ENCODE data around the gene ALDH1B1.
"Not testable (repeated sequence)": the region's sequence is repeated elsewhere in the genome, so short reads cannot be mapped to it uniquely, and the experiment has no call there.

ALDH1B1 gene

DNA sequence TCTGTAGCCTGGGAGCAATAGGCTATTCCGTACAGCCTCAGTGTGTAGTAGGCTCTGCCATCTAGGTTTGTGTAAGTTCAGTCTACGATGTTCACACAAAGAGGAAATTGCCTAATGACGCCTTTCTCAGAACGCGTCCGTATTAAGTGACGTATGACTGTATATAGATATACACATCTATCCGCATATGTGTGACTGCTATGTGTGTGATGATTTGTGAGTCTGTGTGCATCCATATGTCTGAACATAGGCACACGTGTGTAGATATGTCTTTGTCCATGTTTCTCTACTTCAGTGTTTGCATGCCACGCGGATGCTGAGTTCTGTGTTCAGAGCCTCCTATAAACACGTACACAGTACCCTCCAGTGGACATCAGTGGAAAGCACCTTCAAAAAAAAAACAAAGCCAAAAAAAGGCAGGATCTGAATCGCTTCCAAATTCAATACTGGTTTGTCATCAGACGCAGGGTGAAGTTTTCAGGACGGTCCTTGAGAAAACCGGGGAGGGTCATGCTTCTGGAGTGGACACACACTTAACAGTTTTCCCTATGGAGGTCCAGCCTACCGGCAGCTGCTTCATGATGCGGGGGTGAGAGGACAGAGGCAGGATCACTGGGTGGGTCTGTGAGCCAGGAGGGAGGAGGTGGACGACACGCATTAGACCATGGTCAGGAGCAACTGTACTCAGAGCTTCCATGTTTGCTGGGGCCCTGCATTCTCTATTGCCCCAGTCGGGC is 29.5 kb upstream of the ALDH1B1 start:
- DNase-seq = peak; percentile 10

GRCh38 chr9:38363589-38363925 is 28.9 kb upstream of the ALDH1B1 start:
- DNase-seq = no peak

DNA sequence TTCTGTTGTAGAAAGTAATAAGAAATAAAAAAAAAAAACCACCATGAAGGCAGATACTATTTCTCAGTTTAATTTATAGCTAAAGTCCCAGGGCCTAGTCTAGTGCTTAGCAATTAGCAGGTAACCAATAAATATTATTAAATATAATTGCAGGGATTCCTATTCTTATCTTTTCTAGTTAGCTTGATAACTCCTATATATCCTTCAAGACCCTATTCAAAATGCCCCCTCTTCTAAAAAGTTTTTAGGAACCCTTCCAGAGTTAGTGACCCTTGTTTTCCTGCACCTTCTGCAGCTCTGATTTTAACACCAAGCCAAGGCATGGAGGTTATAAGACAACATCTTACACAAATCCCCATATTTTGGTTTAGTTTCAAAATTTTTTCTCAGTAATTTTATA is 24.6 kb upstream of the ALDH1B1 start:
- DNase-seq = no peak

DNA sequence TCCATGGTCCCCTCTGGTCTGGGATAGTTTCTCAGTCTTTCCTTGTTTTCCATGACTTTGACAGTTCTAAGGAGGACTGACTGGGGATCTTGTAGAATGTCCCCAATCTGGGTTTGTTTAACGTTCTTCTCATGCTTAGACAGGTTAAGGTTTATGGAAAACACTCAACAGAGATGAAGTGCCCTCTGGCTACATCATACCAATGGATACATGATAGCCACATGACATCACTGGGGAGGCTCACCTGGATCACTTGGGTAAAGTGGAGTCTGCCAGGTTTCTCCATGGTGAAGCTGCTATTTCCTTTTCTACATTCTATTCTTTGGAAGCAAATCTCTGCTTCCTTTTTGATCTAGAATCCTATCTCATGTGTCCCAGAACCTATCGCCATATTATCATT is 23.8 kb upstream of the ALDH1B1 start:
- no peak for DNase-seq

- no peak for DNase-seq
Observed at GRCh38 chr9:38370176-38370575, 22.3 kb upstream of the ALDH1B1 start.

DNA sequence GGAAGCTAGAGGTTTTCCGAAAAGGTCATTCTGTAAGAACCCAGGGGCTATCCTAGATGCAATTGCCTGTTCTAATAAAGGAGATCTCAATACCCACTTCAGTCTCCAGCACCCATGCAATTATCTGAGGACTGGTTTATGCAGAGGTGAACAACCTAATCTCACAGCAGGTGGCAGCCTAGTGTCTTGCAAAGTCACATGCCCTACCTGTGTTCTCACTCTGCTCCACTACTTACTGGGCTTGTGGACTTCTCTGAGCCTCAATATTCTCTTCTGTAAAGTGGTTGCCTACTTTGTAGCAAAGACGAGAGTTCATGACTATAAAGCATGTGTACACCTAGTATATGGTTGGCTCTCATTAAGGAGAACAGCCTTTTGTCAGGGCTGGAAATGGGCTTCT is 21.0 kb upstream of the ALDH1B1 start:
- no peak for DNase-seq

DNA sequence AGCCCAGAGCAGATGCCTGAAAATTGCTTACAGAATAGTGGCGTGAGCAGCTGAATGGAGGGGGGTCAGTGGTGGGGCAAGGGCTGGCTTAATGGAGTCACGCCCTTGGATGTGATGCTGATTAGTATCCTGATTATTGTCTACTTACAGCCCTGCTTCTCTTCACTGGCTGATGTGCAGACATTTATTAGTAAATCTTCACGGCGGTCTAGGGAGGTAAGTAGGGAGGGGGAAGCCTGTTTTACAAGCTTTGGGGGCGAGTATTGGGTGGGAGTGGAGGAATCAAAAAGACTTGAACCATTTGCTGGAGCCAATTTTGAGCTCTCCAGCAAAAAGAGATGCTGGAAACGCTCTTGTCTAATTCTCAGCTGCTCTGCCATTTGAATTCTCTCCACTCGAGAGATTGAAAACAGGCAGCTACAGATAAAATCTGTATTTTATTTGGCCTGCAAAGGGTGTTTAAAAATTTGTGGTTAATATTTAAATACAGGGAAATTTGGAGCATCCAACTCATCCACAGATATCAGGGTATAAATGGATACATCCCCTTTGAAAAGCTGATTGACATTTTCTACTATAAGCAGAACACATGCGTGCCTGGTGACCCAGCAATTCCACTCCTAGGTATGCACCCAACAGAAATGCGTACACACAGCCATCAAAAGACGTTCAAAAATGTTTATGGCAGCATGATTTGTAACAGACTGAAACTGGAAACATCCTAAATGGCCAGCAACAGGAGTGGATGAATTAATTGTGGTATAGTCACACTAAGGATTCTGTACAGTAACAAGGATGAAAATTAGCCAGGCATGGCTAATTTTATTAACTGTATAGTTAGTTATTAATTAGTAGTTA is 19.5 kb upstream of the ALDH1B1 start:
- no peak for DNase-seq

DNA sequence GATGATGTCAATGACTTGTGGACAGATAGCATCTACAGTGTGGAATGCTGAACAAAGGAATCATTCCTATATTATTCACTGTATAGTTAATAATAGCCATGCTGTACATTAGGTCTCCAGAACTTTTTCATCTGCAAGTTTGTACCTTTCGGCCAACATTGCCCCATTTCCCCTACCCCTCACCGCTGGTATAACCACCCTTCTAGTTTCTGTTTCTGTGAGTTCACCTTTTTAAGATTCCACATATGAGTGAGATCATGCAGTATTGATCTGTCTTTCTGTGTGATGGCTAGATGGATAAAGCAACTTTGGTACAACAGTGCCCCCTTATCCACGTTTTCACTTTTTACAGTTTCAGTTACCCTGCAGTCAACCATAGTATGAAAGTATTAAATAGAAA is 18.8 kb upstream of the ALDH1B1 start:
- no peak for DNase-seq

GRCh38 chr9:38374847-38375571 is 17.5 kb upstream of the ALDH1B1 start:
- no peak for DNase-seq

GRCh38 chr9:38375572-38375963 is 16.9 kb upstream of the ALDH1B1 start:
- no peak for DNase-seq

DNA sequence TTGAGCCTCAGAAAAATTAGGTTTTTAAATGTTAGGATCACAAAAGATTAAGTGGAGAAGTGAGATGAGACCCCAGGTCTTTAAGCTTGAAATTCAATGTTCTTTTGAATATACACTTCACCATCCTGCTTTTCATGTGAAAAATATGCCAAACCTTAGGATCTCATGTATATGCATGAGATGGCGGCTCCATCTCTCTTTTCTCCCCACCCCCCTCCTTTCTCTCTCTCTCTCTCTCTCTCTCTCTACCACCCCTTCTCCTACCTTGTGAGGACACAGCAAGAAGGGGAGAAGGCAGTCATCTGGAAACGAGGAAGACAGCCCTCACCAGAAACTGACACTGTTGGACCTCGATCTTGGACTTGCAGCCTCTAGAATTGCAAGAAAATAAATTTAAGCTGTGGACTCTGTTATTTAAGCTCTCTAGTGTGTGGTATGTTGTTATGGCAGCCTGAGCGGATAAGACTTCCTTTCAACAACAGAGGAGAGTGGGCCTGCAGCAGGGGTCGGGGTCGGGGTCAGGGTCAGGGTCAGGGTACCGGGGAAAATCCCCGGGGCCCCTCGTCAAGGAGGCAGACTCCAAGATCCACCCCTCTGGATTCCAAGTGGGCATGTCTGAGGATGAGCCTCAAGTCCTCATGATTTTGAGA is 16.4 kb upstream of the ALDH1B1 start:
- no peak for DNase-seq

GRCh38 chr9:38377336-38378083 is 15.0 kb upstream of the ALDH1B1 start:
- not testable (repeated sequence) for DNase-seq

DNA sequence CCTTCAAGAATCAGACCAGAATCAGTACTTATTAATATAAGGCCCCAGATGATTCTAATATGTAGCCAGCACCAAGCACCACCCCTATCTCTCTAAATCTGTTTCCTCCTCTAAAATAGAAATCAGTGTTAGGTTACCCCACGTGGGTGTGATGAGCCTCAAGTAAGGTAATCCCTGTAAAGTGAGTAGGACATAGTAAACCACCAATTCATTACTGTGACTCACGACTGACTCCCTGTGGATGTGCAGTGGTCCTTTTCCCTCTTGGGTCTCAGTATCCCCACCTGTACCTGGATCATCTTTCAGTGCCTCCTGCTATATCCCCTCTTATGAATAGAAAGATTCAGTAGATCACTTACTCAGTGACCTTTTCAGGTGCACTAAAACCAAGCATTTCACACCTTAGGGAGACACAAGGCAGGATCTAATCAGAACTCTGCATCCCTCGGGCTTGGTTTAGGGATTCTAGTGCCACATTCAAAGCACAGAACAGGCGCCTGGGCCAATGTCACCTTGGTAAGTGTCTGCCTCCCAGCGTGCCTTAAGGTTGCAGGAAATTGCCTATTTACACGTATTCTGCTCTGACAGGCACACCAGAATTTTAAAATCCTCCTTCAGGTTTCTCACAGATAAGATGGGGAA is 12.2 kb upstream of the ALDH1B1 start:
- DNase-seq = no peak

DNA sequence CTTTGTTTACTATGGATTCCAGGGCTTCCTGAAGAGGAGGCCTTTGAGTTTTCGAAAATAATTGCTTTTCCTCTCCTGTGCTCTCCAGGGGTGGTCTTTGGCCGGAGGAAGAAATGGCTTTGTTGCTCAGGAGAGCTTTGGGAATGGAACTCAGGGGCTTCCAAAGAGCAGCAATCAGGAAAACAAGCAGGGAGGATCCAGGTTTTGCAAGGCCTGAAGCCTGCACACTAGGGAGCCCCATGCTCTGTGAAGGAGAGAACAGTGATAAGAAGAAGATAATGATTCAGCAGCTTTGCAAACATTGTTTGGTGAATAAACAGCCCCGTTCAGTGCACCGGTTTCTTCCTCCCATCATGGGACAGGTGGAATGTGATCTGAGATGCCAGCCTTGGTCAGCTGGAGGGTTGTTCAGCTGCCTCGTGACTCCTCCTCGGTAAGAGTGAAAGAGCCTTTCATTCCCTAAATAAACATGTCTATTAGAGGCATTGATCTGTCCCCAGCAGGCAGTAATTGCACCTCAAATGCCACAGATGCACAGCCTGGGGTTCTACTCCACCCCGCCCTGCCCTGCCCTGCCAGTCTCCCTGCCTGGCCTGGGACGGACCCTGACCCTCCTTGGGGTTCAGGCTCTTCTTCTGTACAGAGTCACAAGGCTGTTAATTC is 11.5 kb upstream of the ALDH1B1 start:
- no peak for DNase-seq

- no peak for DNase-seq
Observed at GRCh38 chr9:38382141-38382540, 10.4 kb upstream of the ALDH1B1 start.

GRCh38 chr9:38384990-38385848 is 7.3 kb upstream of the ALDH1B1 start:
- no peak for DNase-seq

DNA sequence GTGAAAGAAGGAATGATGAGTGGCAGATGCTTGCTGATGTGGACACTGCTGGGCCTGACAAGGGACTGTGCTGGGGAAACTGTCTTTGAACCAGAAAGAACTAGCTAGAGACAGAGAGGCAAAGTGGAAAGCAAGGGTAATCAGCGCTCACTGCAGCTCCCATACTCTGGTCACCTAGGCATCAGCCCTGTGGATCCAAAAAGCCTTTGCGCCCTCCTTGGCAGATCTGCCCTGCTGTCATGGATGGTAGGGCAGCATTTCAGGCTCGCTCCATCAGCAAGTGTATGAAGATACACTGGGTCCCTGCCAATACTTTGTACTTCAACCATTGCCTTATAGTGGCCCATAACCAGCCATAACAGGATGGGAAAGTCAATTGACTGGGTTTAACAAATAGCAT is 6.6 kb upstream of the ALDH1B1 start:
- no peak for DNase-seq

- no peak for DNase-seq
Observed at GRCh38 chr9:38386319-38386895, 6.1 kb upstream of the ALDH1B1 start.

DNA sequence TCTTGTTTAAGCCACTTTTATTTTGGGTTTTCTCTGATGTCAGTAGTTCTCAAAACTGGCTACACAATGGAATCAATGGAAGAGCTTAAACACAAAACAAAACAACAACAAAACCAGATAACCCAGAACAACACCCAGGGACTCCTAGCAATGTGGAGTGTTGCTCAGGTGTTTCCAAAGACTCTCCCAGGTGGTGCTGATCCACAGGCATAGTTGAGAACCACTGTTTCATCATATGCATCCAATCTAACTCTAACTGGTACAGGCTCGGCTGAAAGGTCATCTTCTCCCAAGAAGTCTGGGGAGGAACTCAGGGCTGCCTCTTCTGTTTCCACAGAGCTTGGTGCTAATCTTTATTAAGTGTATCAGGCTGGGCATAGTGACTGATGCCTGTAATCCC is 5.4 kb upstream of the ALDH1B1 start:
- DNase-seq = no peak

GRCh38 chr9:38387751-38388150 is 4.8 kb upstream of the ALDH1B1 start:
- DNase-seq = no peak
